ENCODE data around the gene SIRT4. TPM values are rescaled to one million over a fixed set of nuclear protein-coding genes. Genes with fewer than 3 reads are reported as not detected.

The SIRT4 gene
- polyA plus RNA-seq, 1 of the 3 experiments (the other 2 are of a cell fraction), result 1.1 TPM

DNA sequence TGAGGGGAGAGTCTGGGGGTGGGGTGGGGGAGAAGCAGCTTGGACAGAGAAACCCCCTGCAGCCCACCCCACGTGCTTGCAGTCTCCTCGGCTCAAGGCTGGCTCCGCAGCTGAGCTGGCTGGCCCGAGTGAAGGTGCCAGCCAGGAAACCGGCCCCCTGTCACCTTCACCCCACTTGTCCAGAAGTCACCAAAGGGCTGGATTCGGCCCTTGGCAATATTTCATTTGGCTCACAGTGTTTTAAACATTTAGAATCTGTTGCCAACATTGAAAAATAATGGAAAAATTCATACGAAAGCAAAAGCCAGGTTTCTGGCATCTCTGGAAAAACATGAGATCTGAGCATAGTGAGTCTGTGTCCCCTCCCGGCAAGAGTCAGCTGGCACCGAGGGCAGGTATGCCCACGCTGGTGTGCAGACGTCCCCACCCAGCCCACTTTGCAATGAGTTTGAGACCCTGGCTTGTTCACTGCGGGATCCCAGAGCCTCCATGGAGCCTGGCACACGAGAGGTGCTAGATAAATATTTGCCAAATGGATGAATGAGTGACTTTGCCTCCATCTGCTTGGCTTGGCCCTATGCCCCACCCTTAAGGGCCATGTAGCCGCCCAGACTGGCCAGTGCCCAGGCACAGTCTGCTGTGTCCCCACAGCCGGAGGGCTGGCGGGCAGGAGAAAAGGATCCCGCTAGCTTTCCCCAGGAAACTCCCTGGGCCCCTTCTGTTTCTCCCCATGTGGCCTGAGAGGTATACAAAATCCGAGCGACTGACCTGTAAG lies 48.6 kb downstream of the SIRT4 start:
- H3K79me2 ChIP-seq (ENCODE audit: insufficient read depth), result no peaks in the 10 kb centered on the region
- no peak overlapping the region for H2AFZ ChIP-seq (ENCODE audit: low read depth)
- ChIA-PET POLR2A (no interaction called here), CTCF (interaction anchor here (0.6 to 6.5 kb wide), 5 partner anchors 15 to 146 kb away, joined by 3 to 71 read pairs (median 3); no protein-coding TSS in a partner anchor)
- no peaks in the 10 kb centered on the region for H3K27me3 ChIP-seq (ENCODE audit: insufficient read depth)
- TF ChIP-seq MEF2A (IDR thresholded peaks at IDR 0.05; ENCODE audit: borderline replicate concordance, low read depth), result no peak
- TF ChIP-seq SMC3 (IDR thresholded peaks at IDR 0.05; ENCODE audit: low read depth, low read length), result no peak
- TF ChIP-seq RXRA (IDR thresholded peaks at IDR 0.05; ENCODE audit: borderline replicate concordance, low read depth), result no peak
- TF ChIP-seq, protein P1, sequence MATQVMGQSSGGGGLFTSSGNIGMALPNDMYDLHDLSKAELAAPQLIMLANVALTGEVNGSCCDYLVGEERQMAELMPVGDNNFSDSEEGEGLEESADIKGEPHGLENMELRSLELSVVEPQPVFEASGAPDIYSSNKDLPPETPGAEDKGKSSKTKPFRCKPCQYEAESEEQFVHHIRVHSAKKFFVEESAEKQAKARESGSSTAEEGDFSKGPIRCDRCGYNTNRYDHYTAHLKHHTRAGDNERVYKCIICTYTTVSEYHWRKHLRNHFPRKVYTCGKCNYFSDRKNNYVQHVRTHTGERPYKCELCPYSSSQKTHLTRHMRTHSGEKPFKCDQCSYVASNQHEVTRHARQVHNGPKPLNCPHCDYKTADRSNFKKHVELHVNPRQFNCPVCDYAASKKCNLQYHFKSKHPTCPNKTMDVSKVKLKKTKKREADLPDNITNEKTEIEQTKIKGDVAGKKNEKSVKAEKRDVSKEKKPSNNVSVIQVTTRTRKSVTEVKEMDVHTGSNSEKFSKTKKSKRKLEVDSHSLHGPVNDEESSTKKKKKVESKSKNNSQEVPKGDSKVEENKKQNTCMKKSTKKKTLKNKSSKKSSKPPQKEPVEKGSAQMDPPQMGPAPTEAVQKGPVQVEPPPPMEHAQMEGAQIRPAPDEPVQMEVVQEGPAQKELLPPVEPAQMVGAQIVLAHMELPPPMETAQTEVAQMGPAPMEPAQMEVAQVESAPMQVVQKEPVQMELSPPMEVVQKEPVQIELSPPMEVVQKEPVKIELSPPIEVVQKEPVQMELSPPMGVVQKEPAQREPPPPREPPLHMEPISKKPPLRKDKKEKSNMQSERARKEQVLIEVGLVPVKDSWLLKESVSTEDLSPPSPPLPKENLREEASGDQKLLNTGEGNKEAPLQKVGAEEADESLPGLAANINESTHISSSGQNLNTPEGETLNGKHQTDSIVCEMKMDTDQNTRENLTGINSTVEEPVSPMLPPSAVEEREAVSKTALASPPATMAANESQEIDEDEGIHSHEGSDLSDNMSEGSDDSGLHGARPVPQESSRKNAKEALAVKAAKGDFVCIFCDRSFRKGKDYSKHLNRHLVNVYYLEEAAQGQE (IDR thresholded peaks at IDR 0.05; ENCODE audit: low read depth, low read length), result no peak
- TF ChIP-seq, protein P2, sequence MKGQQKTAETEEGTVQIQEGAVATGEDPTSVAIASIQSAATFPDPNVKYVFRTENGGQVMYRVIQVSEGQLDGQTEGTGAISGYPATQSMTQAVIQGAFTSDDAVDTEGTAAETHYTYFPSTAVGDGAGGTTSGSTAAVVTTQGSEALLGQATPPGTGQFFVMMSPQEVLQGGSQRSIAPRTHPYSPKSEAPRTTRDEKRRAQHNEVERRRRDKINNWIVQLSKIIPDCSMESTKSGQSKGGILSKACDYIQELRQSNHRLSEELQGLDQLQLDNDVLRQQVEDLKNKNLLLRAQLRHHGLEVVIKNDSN (IDR thresholded peaks at IDR 0.05; ENCODE audit: borderline replicate concordance, low read depth), result no peak
- no peak for TF ChIP-seq ELF1 (IDR thresholded peaks at IDR 0.05)
- TF ChIP-seq, protein P3, sequence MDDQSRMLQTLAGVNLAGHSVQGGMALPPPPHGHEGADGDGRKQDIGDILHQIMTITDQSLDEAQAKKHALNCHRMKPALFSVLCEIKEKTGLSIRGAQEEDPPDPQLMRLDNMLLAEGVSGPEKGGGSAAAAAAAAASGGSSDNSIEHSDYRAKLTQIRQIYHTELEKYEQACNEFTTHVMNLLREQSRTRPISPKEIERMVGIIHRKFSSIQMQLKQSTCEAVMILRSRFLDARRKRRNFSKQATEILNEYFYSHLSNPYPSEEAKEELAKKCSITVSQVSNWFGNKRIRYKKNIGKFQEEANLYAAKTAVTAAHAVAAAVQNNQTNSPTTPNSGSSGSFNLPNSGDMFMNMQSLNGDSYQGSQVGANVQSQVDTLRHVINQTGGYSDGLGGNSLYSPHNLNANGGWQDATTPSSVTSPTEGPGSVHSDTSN (IDR thresholded peaks at IDR 0.05), result no peak
- no peak for TF ChIP-seq EP300 (IDR thresholded peaks at IDR 0.05; ENCODE audit: borderline replicate concordance in 1 of 2, low read depth in 1 of 2, low read length in 1 of 2)
- 80% methylated on average over 11 of the region's 19 CpGs for WGBS (ENCODE audit: low lambda C conversion rate)
- no peaks in the 10 kb centered on the region for H3F3A ChIP-seq (replicated peaks; ENCODE audit: insufficient read depth)
- H3K4me1 ChIP-seq (ENCODE audit: control insufficient read depth in 1 of 2, insufficient read depth in 2 of 2, low read depth in 1 of 2, low read length in 1 of 2), result no peaks in the 10 kb centered on the region
- H3K9me2 ChIP-seq, result no peaks in the 10 kb centered on the region
- no peak overlapping the region for H3K9ac ChIP-seq
- no peaks in the 10 kb centered on the region for H3K36me3 ChIP-seq (replicated peaks in 1 of 2; ENCODE audit: control insufficient read depth in 1 of 2, insufficient read depth in 2 of 2, low read length in 1 of 2)
- H3K4me3 ChIP-seq (ENCODE audit: low read depth in 2 of 2, low read length in 1 of 2), result no peak overlapping the region
- H3K9me3 ChIP-seq, result no peaks in the 10 kb centered on the region
- H3K27ac ChIP-seq (ENCODE audit: low read depth in 2 of 2, low read length in 1 of 2), result no peak overlapping the region
- H3K4me2 ChIP-seq, result no peak overlapping the region
- no peaks in the 10 kb centered on the region for H4K20me1 ChIP-seq (ENCODE audit: insufficient read depth)
- DNase-seq, result no peak

DNA sequence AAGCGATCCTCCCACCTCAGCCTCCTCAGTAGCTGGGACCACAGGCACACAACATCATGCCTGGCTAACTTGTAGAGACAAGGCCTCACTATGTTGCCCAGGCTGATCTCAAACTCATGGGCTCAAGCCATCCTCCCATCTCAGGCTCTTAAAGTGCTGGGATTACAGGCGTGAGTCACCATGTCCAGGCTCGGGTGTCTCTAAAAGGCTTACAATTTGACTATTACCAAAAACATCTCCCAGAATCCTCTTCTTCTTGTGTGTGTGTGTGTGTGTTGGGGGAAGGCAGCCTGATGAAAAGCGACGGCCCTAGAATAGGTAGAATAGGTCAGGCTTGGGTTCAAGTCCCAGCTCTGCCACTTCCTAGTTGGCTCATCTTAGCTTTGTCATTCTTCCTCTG lies 50.0 kb downstream of the SIRT4 start:
- CTCF ChIA-PET, result interaction anchor here (0.6 to 6.5 kb wide), 5 partner anchors 14 to 145 kb away, joined by 3 to 71 read pairs (median 4); no protein-coding TSS in a partner anchor
- no peaks in the 10 kb centered on the region for H3K36me3 ChIP-seq (replicated peaks in 1 of 2; ENCODE audit: control insufficient read depth in 1 of 2, insufficient read depth in 2 of 2, low read length in 1 of 2)
- no peak overlapping the region for H3K4me3 ChIP-seq (ENCODE audit: low read depth in 2 of 2, low read length in 1 of 2)
- no peaks in the 10 kb centered on the region for H3K9me2 ChIP-seq
- no peaks in the 10 kb centered on the region for H4K20me1 ChIP-seq (ENCODE audit: insufficient read depth)
- no peaks in the 10 kb centered on the region; a peak in 1 of 4 replicates for H3K4me1 ChIP-seq (ENCODE audit: control insufficient read depth in 1 of 2, insufficient read depth in 2 of 2, low read depth in 1 of 2, low read length in 1 of 2)
- no peaks in the 10 kb centered on the region for H3K9me3 ChIP-seq
- H3K4me2 ChIP-seq, result no peak overlapping the region
- no peak overlapping the region for H3K27ac ChIP-seq (ENCODE audit: low read depth in 2 of 2, low read length in 1 of 2)
- no peaks in the 10 kb centered on the region for H3K27me3 ChIP-seq (ENCODE audit: insufficient read depth)
- H3F3A ChIP-seq (replicated peaks; ENCODE audit: insufficient read depth), result no peaks in the 10 kb centered on the region
- no peak for DNase-seq
- WGBS (ENCODE audit: low lambda C conversion rate), result 65% methylated on average over 5 of the region's 5 CpGs
- no peaks in the 10 kb centered on the region for H3K79me2 ChIP-seq (ENCODE audit: insufficient read depth)
- TF ChIP-seq TCF12 (IDR thresholded peaks at IDR 0.05) (no peak), FOSL2 (IDR thresholded peaks at IDR 0.05; ENCODE audit: borderline replicate concordance, low read depth) (peak; percentile 26; the same call in 1 of the 2 replicates)
- no peak overlapping the region for H3K9ac ChIP-seq
- POLR2A ChIA-PET, result no interaction called here
- H2AFZ ChIP-seq (ENCODE audit: low read depth), result peak overlapping the region; percentile 70; the same call in 1 of the 2 replicates

Measured in SK-N-SH (cell line).